ENCODE results near the gene CCDC86.

DNA sequence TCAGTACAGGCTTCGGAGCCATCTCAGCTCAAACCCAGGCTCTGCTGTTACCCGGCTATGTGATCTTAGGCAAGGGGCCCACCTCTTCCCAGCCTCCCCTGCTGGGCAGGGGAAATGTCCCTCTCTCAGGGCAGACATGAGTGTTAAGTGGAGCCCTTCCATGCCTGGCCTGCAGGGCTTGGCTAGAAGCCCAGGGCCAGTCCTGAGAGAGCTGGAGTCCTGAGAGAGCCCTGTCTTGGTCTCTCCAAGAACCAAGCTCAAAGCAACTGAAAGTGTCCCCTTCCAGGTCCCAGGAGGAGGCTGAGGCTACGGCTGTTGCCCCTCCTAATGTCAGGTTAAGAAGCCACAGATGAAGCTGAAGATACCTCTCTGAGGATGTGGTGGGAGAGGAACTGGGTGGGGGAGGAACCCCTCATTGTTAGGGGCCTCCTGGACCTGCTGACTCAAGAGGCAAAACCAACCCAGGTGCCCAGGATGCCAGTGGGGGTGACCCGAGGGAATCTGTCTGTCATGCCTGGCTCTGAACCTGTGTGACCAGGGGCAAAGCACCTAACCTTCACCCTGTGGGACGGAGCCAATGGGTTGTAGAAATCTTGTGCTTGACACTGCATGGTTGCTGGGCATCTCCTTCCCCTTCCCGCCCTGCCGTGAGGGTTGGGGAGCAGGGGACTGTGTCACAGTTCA, 29.6 kb downstream of the CCDC86 start:
- TF ChIP-seq, protein P1, sequence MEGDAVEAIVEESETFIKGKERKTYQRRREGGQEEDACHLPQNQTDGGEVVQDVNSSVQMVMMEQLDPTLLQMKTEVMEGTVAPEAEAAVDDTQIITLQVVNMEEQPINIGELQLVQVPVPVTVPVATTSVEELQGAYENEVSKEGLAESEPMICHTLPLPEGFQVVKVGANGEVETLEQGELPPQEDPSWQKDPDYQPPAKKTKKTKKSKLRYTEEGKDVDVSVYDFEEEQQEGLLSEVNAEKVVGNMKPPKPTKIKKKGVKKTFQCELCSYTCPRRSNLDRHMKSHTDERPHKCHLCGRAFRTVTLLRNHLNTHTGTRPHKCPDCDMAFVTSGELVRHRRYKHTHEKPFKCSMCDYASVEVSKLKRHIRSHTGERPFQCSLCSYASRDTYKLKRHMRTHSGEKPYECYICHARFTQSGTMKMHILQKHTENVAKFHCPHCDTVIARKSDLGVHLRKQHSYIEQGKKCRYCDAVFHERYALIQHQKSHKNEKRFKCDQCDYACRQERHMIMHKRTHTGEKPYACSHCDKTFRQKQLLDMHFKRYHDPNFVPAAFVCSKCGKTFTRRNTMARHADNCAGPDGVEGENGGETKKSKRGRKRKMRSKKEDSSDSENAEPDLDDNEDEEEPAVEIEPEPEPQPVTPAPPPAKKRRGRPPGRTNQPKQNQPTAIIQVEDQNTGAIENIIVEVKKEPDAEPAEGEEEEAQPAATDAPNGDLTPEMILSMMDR (IDR thresholded peaks at IDR 0.05): no peak
- TF ChIP-seq POLR2A (IDR thresholded peaks at IDR 0.05) (no peak), POLR2AphosphoS5 (IDR thresholded peaks at IDR 0.05) (no peak), EP300 (IDR thresholded peaks at IDR 0.05) (no peak)
